ELR (cell line): Measurements from ENCODE around the gene ARHGEF40.

Source experiments
- DNase-seq: peaks from one replicate; pipeline ENCODE4 v3.0.0-alpha.2; 2015; ENCODE audit warnings: low read depth

ARHGEF40 gene

GRCh38 chr14:21121122-21121521 lies 51.0 kb downstream of the ARHGEF40 start:
- DNase-seq, result no peak

GRCh38 chr14:21123429-21123828 lies 53.3 kb downstream of the ARHGEF40 start:
- DNase-seq, result no peak

DNA sequence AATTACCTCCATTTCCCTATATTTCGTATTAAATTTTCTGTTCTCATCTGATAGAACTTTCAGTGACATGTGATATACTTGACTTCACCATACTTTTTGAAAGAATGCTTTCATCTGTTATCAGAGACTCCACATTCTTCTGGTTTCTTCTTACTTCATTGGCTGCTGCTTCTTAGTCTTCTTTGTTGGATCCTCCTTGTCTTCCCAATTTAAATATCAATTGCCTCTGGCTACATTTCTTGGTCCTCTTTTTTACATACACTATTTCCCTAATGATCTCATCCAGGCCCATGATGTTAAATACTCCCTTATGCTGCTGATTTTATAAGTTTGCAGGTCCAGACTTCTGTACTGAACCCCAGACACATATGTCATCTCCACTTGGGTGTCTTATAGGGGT lies 63.8 kb downstream of the ARHGEF40 start:
- DNase-seq, result no peak

DNA sequence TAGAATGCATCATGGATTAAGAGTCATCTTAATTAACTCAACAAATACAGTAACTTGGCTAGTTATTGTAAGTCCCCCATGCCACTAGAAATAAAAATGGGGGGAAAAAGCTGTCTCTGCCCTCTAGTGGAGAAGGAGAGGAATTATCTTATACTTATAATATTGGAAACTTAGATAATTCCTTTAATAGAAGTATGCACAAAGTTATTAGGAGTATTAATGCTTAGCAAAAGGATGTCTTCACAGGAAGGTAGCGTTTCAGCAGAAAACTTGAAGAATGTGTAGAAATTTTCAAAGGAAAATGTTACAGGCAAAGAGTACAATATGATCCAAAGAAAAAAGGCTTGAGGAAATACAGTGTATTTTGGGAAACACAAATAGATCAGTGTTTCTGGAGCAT lies 65.9 kb downstream of the ARHGEF40 start:
- DNase-seq, result peak; percentile 42
